GM18499 (cell line): ENCODE data around the gene LAPTM4A.
"Not testable (repeated sequence)": the region's sequence is repeated elsewhere in the genome, so short reads cannot be mapped to it uniquely, and the experiment has no call there.

Experiments used
- ATAC-seq: cut with Tn5 transposase; IDR thresholded peaks from one replicate; pipeline ENCODE4 v1.9.1; 2021; ENCODE audit warnings: moderate number of reproducible peaks; ENCODE audit not compliant: insufficient read depth, unreplicated experiment

The LAPTM4A gene

DNA sequence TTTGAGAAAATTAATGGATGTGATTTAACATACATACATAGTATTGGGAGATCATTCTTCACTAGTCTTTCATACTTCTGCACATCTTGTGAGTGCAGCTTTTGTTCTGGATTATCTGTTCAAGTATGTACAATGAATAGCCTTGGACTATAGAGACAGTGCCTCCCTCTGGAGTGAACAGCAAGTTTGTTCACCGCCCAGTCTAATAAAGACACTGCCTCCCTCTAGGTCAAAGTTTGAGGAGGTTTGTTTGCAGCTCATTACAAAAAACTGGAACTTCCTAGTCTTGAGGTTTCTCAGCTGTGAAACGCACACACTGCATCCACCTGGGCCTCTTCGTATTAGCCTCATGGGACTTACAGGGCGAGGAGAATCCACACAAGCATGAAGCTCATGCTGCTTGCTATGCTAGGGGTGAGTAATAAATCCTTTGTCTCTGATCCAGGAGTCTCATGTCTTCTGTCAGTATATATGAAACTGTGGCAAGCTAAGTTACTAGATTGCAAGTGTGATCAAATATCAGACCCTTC is 26.0 kb upstream of the LAPTM4A start:
- no peak for ATAC-seq

GRCh38 chr2:20076757-20077156 is 25.3 kb upstream of the LAPTM4A start:
- ATAC-seq = no peak

- ATAC-seq = no peak
Measured at GRCh38 chr2:20074901-20075300, 23.5 kb upstream of the LAPTM4A start.

- not testable (repeated sequence) for ATAC-seq
Measured at GRCh38 chr2:20074046-20074648, 22.7 kb upstream of the LAPTM4A start.

GRCh38 chr2:20073460-20073859 is 22.0 kb upstream of the LAPTM4A start:
- no peak for ATAC-seq

DNA sequence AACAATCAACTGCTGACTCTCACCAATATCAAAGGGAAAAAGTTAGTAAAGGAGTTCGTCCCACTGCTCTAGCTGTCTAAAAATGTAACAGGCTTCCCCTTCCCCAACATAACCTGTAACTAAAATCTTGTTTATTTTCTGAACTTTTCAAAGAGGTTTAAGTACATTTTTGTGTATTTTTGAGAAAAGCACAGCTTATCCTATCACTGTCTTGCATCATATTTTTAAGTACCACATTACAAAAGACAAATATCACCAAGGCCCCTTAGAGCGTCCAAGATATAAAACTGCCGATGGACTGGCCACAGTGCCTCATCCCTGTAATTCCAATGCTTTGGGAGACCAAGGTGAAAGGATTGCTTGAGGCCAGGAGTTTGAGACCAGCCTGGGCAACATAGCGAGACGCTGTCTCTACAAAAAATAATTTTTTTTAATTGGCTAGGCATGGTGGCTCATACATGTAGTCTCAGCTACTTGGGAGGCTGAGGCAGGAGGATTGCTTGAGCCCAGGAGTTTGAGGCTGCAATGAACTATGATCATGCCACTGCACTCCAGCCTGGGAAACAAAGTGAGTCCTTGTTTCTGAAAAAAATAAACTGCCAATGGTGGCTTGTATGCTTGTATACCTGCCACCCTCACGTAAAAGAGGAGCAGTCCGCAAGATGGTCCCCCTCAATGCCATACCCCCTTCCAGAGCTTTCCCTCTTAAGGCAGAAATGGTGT is 21.2 kb upstream of the LAPTM4A start:
- no peak for ATAC-seq

GRCh38 chr2:20071397-20072383 is 20.3 kb upstream of the LAPTM4A start:
- ATAC-seq = no peak

GRCh38 chr2:20069756-20070155 is 18.3 kb upstream of the LAPTM4A start:
- no peak for ATAC-seq

- ATAC-seq = no peak
Measured at GRCh38 chr2:20067992-20068584, 16.7 kb upstream of the LAPTM4A start.

DNA sequence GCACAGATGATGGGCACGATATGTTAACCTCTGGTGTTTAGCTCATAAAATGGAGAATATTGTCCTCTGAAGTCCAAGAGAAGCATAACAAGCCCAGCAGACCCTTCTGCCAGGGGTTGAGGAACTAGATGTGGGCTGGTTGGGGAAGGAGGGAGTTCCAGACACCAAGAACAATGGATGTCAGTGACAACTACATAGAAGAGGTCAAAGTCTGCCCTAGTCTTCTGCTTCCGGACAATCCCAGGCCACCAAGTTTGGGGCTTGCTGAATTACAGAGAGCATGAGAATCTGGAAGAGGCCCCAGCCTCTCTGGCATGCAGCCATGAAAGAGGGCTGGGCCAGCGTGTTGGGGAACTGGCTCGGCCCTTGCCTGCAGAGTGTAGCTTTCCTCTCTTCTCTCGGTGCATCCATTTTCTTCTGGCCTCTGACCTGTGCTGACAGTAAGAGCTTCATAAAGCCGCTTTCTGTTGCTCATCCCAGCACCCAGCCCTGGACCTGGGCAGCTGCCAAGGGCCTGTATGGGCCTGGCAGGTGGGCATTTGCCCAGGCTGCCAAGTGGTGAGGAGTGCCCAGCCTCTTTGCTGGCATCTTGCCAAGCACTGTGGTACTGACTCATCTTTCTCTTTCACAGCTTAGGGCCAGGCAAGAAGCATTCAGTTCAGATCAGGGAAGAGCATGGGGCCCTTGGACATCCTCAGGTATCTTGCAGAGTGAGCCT is 14.6 kb upstream of the LAPTM4A start:
- no peak for ATAC-seq

- no peak for ATAC-seq
Measured at GRCh38 chr2:20064841-20065240, 13.4 kb upstream of the LAPTM4A start.

DNA sequence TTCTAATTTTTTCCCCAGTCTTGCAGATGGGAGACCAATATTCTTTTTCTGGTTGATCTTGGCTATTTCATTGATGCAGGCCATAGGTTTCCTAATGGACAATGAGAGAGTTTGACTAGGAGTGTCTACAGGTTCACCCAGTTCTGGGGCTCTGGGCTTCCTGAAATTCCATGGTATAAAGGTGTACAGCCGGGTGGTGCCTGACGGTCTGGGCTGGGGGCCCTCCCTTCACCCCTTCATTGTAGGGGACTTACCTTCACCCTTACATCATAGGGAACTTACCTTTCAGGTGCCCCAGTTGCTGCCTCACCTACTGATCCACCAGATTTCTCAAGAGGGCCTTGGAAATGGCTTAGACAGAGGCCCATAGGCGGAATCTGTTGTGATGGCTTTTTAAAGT is 13.0 kb upstream of the LAPTM4A start:
- no peak for ATAC-seq

- ATAC-seq = no peak
Measured at GRCh38 chr2:20062615-20063545, 11.5 kb upstream of the LAPTM4A start.

- no peak for ATAC-seq
Measured at GRCh38 chr2:20061940-20062339, 10.5 kb upstream of the LAPTM4A start.

DNA sequence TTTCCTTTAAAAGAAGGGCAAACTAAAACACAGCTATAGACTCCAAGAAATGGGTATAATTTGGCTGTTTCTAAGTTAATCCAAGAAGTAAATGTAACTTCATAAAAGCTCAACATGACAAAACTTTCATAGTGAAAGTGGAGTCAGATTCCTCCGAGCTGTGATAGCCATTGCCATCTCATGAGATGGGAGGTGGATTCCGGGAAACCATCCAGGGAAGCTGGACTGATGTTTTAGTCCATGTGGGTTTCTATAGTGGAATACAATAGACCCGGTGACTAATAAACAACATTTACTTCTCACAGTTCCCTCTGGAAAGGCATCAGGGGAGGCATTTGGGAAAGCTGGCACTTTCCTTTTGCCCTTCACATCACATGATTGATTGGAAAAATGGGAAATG is 10.0 kb upstream of the LAPTM4A start:
- ATAC-seq = no peak

DNA sequence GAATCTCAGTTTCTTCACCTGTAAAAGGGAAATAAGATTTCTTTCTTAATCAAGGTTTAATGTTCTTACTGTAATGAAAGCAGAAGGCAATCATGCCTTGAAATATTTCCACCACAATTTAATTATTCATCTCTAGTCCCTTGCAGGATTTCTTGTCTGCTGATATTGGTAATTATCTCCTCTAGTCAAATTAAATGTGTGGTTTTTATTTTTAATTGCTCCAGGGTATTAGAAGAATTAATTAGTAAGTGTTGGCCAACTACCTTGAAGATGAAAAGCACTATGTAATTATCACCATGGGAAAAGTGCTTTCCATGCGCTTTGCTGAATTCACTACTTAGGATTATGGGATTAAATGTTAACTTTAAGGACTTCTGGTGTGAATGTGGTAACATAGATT is 8.7 kb upstream of the LAPTM4A start:
- no peak for ATAC-seq

- ATAC-seq = no peak
Measured at GRCh38 chr2:20057268-20057667, 5.8 kb upstream of the LAPTM4A start.

GRCh38 chr2:20054931-20055330 is 3.5 kb upstream of the LAPTM4A start:
- no peak for ATAC-seq

- ATAC-seq = no peak
Measured at GRCh38 chr2:20054119-20054518, 2.7 kb upstream of the LAPTM4A start.
